Adrenal gland (tissue), 12 donors: ENCODE measurements around the gene TRPV3. TPM values are rescaled to one million over a fixed set of nuclear protein-coding genes. Genes with fewer than 3 reads are reported as not detected.
A peak's percentile ranks its signal among the peaks of the same experiment; 100 is the strongest.

ENCODE experiments used
- DNase-seq, 7 donors: peaks; one replicate each; pipeline ENCODE4 v3.0.0-alpha.2; 2019 to 2020
- H3K27ac ChIP-seq, 5 donors: fragments of 200-600 bp; sonication (generic) in 4 of 5; 1 replicate in 3 of 5; 2 replicates in 2 of 5; pipeline versions ENCODE4 v1.5.1 to v1.8.0; 2016 to 2020; ENCODE audit warnings: mild to moderate bottlenecking in 1 of 5
- H3K27me3 ChIP-seq: fragments of 200-600 bp; 2 replicates; pipeline ENCODE4 v1.8.0; 2021
- H3K36me3 ChIP-seq, 2 donors: fragments of 200-600 bp; replicated peaks in 1 of 2; 1 replicate in 1 of 2; 2 replicates in 1 of 2; pipeline versions ENCODE4 v1.5.1 to v1.8.0; 2018 to 2022
- H3K4me1 ChIP-seq, 2 donors: fragments of 200-600 bp; replicated peaks in 1 of 2; 1 replicate in 1 of 2; 2 replicates in 1 of 2; pipeline versions ENCODE4 v1.5.1 to v1.8.0; 2018 to 2021
- H3K4me3 ChIP-seq, 4 donors: fragments of 200-600 bp; sonication (generic) in 3 of 4; one replicate each; pipeline ENCODE4 v1.5.1; 2016 to 2018
- H3K9me3 ChIP-seq, 3 donors: fragments of 200-600 bp; sonication (generic) in 1 of 3; replicated peaks in 1 of 3; 1 replicate in 2 of 3; 2 replicates in 1 of 3; pipeline versions ENCODE4 v1.5.1 to v1.8.0; 2016 to 2021
- CTCF ChIP-seq, 6 experiments: fragments of 450-650 bp in 4 of 6; fragments of 200-600 bp in 2 of 6; sonication (generic) in 1 of 6; IDR thresholded peaks; 1 replicate in 5 of 6; 2 replicates in 1 of 6; pipeline versions ENCODE4 v1.5.1 to v1.8.0; 2016 to 2021; ENCODE audit warnings: antibody characterized with exemption in 6 of 6, mild to moderate bottlenecking in 2 of 6, moderate library complexity in 1 of 6
- POLR2A ChIP-seq, 2 donors: fragments of 450-650 bp; IDR thresholded peaks; one replicate each; pipeline ENCODE4 v1.6.1; 2017; ENCODE audit warnings: antibody characterized with exemption in 2 of 2, mild to moderate bottlenecking in 2 of 2, moderate library complexity in 1 of 2
- WGBS, 4 donors: extraction: QIAGEN DNeasy Blood & Tissue Kit in 2 of 4; methylation state at CpG; one replicate each; pipeline versions ENCODE4 v1.1.5 to v1.1.7; 2013 to 2017; 5-methylcytosine and 5-hydroxymethylcytosine counted together
- intact Hi-C, 2 donors: fragments of 100-400 bp; cut with DNase I; formaldehyde crosslinking; loops; one replicate each; pipeline versions ENCODE4 v1.14.1 to v1.15.0; 2022 to 2023
- polyA plus RNA-seq, 3 donors: library from polyadenylated mRNA; stranded (reverse); fragments of 200-250 nt in 2 of 3; fragments of 350-450 nt in 1 of 3; fragmentation: Illumina TruSeq in 1 of 3; extraction: RNeasy Lipid Tissue Mini Kit (QIAGEN cat#74804) in 1 of 3; gene quantifications; one replicate each; pipeline ENCODE4 v1.2.3, GENCODE V29; 2013 to 2014
- total RNA-seq, 9 donors: library from RNA; depleted of rRNA in 4 of 9; stranded (reverse); fragments of >200 nt in 4 of 9; fragments of 120-200 nt in 1 of 9; fragmentation: NEBNext Ultra II Directional in 1 of 9; extraction: Animal tissue kit (Norgen Biotek cat#: 25700) in 1 of 9; gene quantifications; one replicate each; pipeline versions ENCODE4 v1.1.0 to v1.2.4, GENCODE V29; 2013 to 2023
- donor health status: healthy with polysubstance abuse.
- donor health status: Bipolar disorder and iron deficiency.
- donor health status: DM: yes; HTN: yes; CAD: no.
- donor health status: DM: no; HTN: no; CAD: no.
- donor health status: DM: no; HTN: no; CAD: no.
- donor health status: DM: yes; HTN: yes; CAD: no.

The TRPV3 gene
- total and polyA plus RNA-seq, 12 donors, result 0.14 to 1.4 (median 0.41) TPM

GRCh38 chr17:3475251-3475685 lies 82.3 kb downstream of the TRPV3 start:
- H3K9me3 ChIP-seq, result no peaks in the 10 kb centered on the region
- no peak for DNase-seq
- TF ChIP-seq POLR2A (IDR thresholded peaks at IDR 0.05), result no peak
- no peak for TF ChIP-seq CTCF (IDR thresholded peaks at IDR 0.05)
- H3K4me1 ChIP-seq, result no peaks in the 10 kb centered on the region
- H3K27me3 ChIP-seq, result no peaks in the 10 kb centered on the region
- H3K4me3 ChIP-seq, result peak overlapping the region in 1 of 4 donors; percentile 59
- peak overlapping the region in 1 of 5 donors; percentile 40 for H3K27ac ChIP-seq
- 64 to 84% (median 73%) methylated on average over 4 of the region's 4 CpGs for WGBS, 4 donors
- H3K36me3 ChIP-seq, result no peaks in the 10 kb centered on the region
- intact Hi-C loops, result no loop called here

- intact Hi-C loops, result no loop called here
- Histone ChIP-seq H3K27ac (no peak overlapping the region), H3K27me3 (no peaks in the 10 kb centered on the region), H3K36me3 (no peaks in the 10 kb centered on the region), H3K9me3 (no peaks in the 10 kb centered on the region), H3K4me1 (no peaks in the 10 kb centered on the region), H3K4me3 (no peak overlapping the region)
- TF ChIP-seq CTCF (IDR thresholded peaks at IDR 0.05), result no peak
- TF ChIP-seq POLR2A (IDR thresholded peaks at IDR 0.05), result no peak
- WGBS, 4 donors, result 35 to 51% (median 44%) methylated on average over 3 of the region's 3 CpGs
- DNase-seq, result no peak
Observed at GRCh38 chr17:3474212-3474611, 83.4 kb downstream of the TRPV3 start.

- intact Hi-C loops, result no loop called here
- Histone ChIP-seq H3K27me3 (no peaks in the 10 kb centered on the region), H3K9me3 (no peaks in the 10 kb centered on the region), H3K4me1 (no peaks in the 10 kb centered on the region), H3K4me3 (no peak overlapping the region), H3K36me3 (no peaks in the 10 kb centered on the region), H3K27ac (no peak overlapping the region)
- TF ChIP-seq POLR2A (IDR thresholded peaks at IDR 0.05) (no peak), CTCF (IDR thresholded peaks at IDR 0.05) (no peak)
- WGBS, 4 donors, result 88 to 91% (median 90%) methylated on average over 21 of the region's 21 CpGs
- no peak for DNase-seq
Observed at GRCh38 chr17:3472137-3472536, 85.5 kb downstream of the TRPV3 start.

GRCh38 chr17:3471599-3471998 lies 86.0 kb downstream of the TRPV3 start, which contains the start of gene SPATA22:
SPATA22 (minus strand) TSS chr17:3471819; CDS start chr17:3469325, 2,494 bp downstream.
- H3K36me3 ChIP-seq, result no peaks in the 10 kb centered on the region
- no peak for DNase-seq
- intact Hi-C loops, result no loop called here
- no peak within 1 kb of the TSS for H3K27ac ChIP-seq
- 94 to 96% (median 95%) methylated on average over 38 of the region's 38 CpGs for WGBS, 4 donors
- no peak for TF ChIP-seq POLR2A (IDR thresholded peaks at IDR 0.05)
- no peak for TF ChIP-seq CTCF (IDR thresholded peaks at IDR 0.05)
- H3K4me1 ChIP-seq, result no peaks in the 10 kb centered on the region
- H3K27me3 ChIP-seq, result no peaks in the 10 kb centered on the region
- no peaks in the 10 kb centered on the region for H3K9me3 ChIP-seq
- no peak within 1 kb of the TSS for H3K4me3 ChIP-seq
